PC-3 (cell line): ENCODE results near the gene CEP120.

Source experiments
- CTCF ChIP-seq: fragments of 300-600 bp; sonication (generic); conservative IDR thresholded peaks from 2 replicates; pipeline ENCODE4 v1.5.1; 2017; ENCODE audit warnings: antibody characterized with exemption, low read depth, mild to moderate bottlenecking, low read length
- EZH2 ChIP-seq: fragments of 300-600 bp; sonication (generic); IDR thresholded peaks from one replicate; pipeline ENCODE4 v1.6.1; 2017; ENCODE audit warnings: antibody characterized with exemption, mild to moderate bottlenecking, low read length; ENCODE audit not compliant: unreplicated experiment
- EZH2phosphoT487 ChIP-seq: fragments of 300-600 bp; sonication (generic); IDR thresholded peaks from 2 replicates; pipeline ENCODE4 v1.6.1; 2018; ENCODE audit warnings: mild to moderate bottlenecking, antibody characterized with exemption, low read length, borderline replicate concordance

GRCh38 chr5:123438902-123439301 is 15.7 kb upstream of the CEP120 start:
- TF ChIP-seq CTCF (no peak), EZH2phosphoT487 (no peak), EZH2 (no peak)
